Transverse colon (tissue), 4 donors: ENCODE measurements around the gene PLEKHM2. TPM values are rescaled to one million over a fixed set of nuclear protein-coding genes. Genes with fewer than 3 reads are reported as not detected.
A peak's percentile ranks its signal among the peaks of the same experiment; 100 is the strongest.

ENCODE experiments used
- DNase-seq: peaks from one replicate; pipeline ENCODE4 v3.0.0-alpha.2; 2019
- H3K27ac ChIP-seq, 4 donors: fragments of 200-600 bp; sonication (generic); 2 replicates each; pipeline ENCODE4 v1.5.1; 2016 to 2018; ENCODE audit warnings: inconsistent platforms in 4 of 4
- H3K27me3 ChIP-seq: fragments of 200-600 bp; sonication (generic); 2 replicates; pipeline ENCODE4 v1.5.1; 2017; ENCODE audit warnings: inconsistent platforms
- H3K36me3 ChIP-seq, 4 donors: fragments of 200-600 bp; sonication (generic); 2 replicates each; pipeline ENCODE4 v1.5.1; 2017 to 2019; ENCODE audit warnings: inconsistent platforms in 4 of 4
- H3K4me1 ChIP-seq, 4 donors: fragments of 200-600 bp; sonication (generic); 2 replicates each; pipeline ENCODE4 v1.5.1; 2017 to 2020; ENCODE audit warnings: inconsistent platforms in 4 of 4
- H3K4me3 ChIP-seq, 4 donors: fragments of 200-600 bp; sonication (generic); 1 replicate in 1 of 4; 2 replicates in 3 of 4; pipeline versions ENCODE4 v1.5.1 to v1.6.1; 2017 to 2019; ENCODE audit warnings: inconsistent platforms in 4 of 4
- H3K9me3 ChIP-seq, 2 donors: fragments of 200-600 bp; sonication (generic); 2 replicates each; pipeline ENCODE4 v1.5.1; 2017 to 2019; ENCODE audit warnings: inconsistent platforms in 2 of 2
- CTCF ChIP-seq, 5 experiments: fragments of 200-600 bp in 3 of 5; fragments of 450-650 bp in 2 of 5; sonication (generic) in 3 of 5; IDR thresholded peaks; 1 replicate in 2 of 5; 2 replicates in 3 of 5; pipeline ENCODE4 v1.5.1; 2016 to 2017; ENCODE audit warnings: antibody characterized with exemption in 5 of 5, inconsistent platforms in 3 of 5, mild to moderate bottlenecking in 2 of 5, moderate library complexity in 1 of 5
- EP300 ChIP-seq: sonication (generic); formaldehyde crosslinking; IDR thresholded peaks from one replicate; pipeline ENCODE4 v1.6.1; 2017; ENCODE audit warnings: antibody characterized with exemption, low read depth
- POLR2A ChIP-seq: fragments of 450-650 bp; IDR thresholded peaks from one replicate; pipeline ENCODE4 v1.6.1; 2016; ENCODE audit warnings: antibody characterized with exemption, mild to moderate bottlenecking, moderate library complexity
- POLR2AphosphoS5 ChIP-seq, 3 donors: sonication (generic); formaldehyde crosslinking; IDR thresholded peaks; one replicate each; pipeline ENCODE4 v1.6.1; 2016; ENCODE audit warnings: antibody characterized with exemption in 3 of 3
- WGBS, 2 donors: methylation state at CpG; one replicate each; pipeline ENCODE4 v1.1.5; 2018; ENCODE audit warnings: low coverage in 1 of 2; 5-methylcytosine and 5-hydroxymethylcytosine counted together
- in situ Hi-C, 4 donors: fragments of 200-750 bp; cut with MboI; loops; one replicate each; pipeline versions ENCODE4 v1.15.0 to v1.15.1; 2017; ENCODE audit warnings: low sequenced_read_pairs in 3 of 4, low pct_ligation_motif_present in 1 of 4, low pct_unique_long_range_greater_than_20kb in 1 of 4
- intact Hi-C: fragments of 100-400 bp; cut with DNase I; formaldehyde crosslinking; loops from one replicate; pipeline ENCODE4 v1.15.1; 2023; ENCODE audit warnings: low total_unique reads
- total RNA-seq, 4 donors: library from RNA; depleted of rRNA; stranded (reverse); fragments of >200 nt; gene quantifications; one replicate each; pipeline ENCODE4 v1.1.0, GENCODE V29; 2016

PLEKHM2 gene
- total RNA-seq, 4 donors from 2014 or later, result 27.7 to 40.3 (median 33.0) TPM

- TF ChIP-seq POLR2AphosphoS5 (IDR thresholded peaks at IDR 0.05), result no peak
Observed at GRCh38 chr1:15676010-15676409, 8.1 kb upstream of the PLEKHM2 start.

DNA sequence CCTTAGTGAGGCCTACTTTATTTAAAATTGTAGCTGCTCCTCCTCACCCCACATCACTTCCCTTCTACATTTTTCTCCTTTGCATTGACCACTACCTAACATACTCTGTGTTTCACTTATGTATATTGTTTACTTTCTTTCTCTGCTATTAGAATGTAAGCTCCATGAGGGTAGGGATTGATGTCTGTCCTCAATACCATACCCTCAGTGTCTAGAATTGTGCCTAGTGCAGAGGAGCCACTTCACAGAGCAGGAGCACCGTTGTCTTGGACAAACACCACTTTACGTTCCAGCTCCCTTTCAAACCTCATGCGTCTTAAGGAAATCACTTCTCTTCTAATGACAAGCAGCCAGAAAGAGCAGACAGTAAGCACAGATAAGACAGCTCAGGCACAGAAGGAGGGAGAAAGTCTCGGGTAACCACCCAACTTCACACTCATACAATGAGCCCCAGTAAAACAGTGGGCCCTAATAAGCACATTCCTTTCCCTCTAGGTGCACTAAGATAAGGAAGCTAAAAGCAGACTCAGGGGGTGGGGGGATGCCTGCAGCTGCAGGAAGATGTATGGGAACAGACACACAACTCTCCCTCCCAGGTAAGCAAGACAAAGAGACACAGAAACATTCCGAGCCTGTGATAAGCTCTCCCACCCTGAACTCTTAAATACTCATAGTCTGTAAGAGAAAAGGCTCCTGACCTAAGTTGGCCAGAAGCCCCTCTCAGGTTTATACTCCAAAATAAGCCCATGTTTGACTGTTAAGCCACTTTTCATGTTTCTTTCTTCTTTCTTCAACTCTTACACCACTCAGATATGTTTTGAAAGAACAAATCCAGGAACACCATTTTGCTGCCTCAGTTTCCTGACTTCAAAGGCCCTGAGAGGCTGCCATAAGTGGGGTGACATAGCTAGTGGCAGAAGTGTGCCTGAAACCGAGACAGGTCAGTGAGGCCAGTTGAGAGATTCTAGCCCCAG lies 7.1 kb upstream of the PLEKHM2 start:
- TF ChIP-seq POLR2A, result no peak
- TF ChIP-seq EP300, result no peak
- no peak for TF ChIP-seq POLR2AphosphoS5 (IDR thresholded peaks at IDR 0.05)
- 93 to 100% methylated on average over 1 to 6 of the region's 6 CpGs for WGBS, 2 donors
- in situ Hi-C loops, result no loop called here
- Histone ChIP-seq H3K27me3 (no peaks in the 10 kb centered on the region), H3K9me3 (no peaks in the 10 kb centered on the region), H3K4me1 (peaks cover 0 to 17% (median 0%) of the 10 kb centered on the region in 4 donors), H3K27ac (no peak overlapping the region), H3K36me3 (no peaks in the 10 kb centered on the region), H3K4me3 (no peak overlapping the region)
- intact Hi-C loops, result no loop called here
- no peak for DNase-seq

More at GRCh38 chr1:15676010-15676409, 8.1 kb upstream of the PLEKHM2 start:
- no peaks in the 10 kb centered on the region for H3K27me3 ChIP-seq
- intact Hi-C loops (no loop called here), in situ Hi-C loops (no loop called here)
- no peak overlapping the region for H3K4me3 ChIP-seq
- WGBS, 2 donors, result 62 to 65% methylated on average over 2 of the region's 2 CpGs
- H3K27ac ChIP-seq, result no peak overlapping the region
- no peaks in the 10 kb centered on the region for H3K9me3 ChIP-seq
- DNase-seq, result no peak
- peaks cover 0 to 7% (median 0%) of the 10 kb centered on the region in 4 donors for H3K4me1 ChIP-seq
- no peaks in the 10 kb centered on the region for H3K36me3 ChIP-seq

- intact Hi-C loops (no loop called here), in situ Hi-C loops (no loop called here)
- Histone ChIP-seq H3K27ac (no peak overlapping the region), H3K27me3 (no peaks in the 10 kb centered on the region), H3K4me3 (no peak overlapping the region), H3K4me1 (peaks cover 2 to 26% (median 6%) of the 10 kb centered on the region in 4 donors), H3K9me3 (no peaks in the 10 kb centered on the region), H3K36me3 (no peaks in the 10 kb centered on the region)
- 78% methylated on average over 1 of the region's 1 CpG; no CpG with 5 or more reads in 1 of the 2 donors for WGBS, 2 donors
- DNase-seq, result no peak
- no peak for TF ChIP-seq CTCF (IDR thresholded peaks at IDR 0.05)
- no peak for TF ChIP-seq POLR2AphosphoS5 (IDR thresholded peaks at IDR 0.05)
- no peak for TF ChIP-seq EP300
- no peak for TF ChIP-seq POLR2A
Observed at GRCh38 chr1:15678578-15678977, 5.5 kb upstream of the PLEKHM2 start.

- in situ Hi-C loops (no loop called here), intact Hi-C loops (no loop called here)
- peak overlapping the region in 3 of 4 donors; percentile 7 to 46 (median 37) for H3K27ac ChIP-seq
- DNase-seq, result no peak
- 91 to 100% methylated on average over 1 to 11 of the region's 11 CpGs for WGBS, 2 donors
- no peaks in the 10 kb centered on the region for H3K9me3 ChIP-seq
- H3K4me1 ChIP-seq, result peaks cover 3 to 31% (median 12%) of the 10 kb centered on the region in 4 donors
- TF ChIP-seq EP300, result no peak
- H3K36me3 ChIP-seq, result no peaks in the 10 kb centered on the region
- H3K4me3 ChIP-seq, result no peak overlapping the region
- no peaks in the 10 kb centered on the region for H3K27me3 ChIP-seq
Observed at GRCh38 chr1:15680131-15680530, 4.0 kb upstream of the PLEKHM2 start.

GRCh38 chr1:15680561-15681348 lies 3.4 kb upstream of the PLEKHM2 start:
- Histone ChIP-seq H3K27me3 (no peaks in the 10 kb centered on the region), H3K4me3 (no peak overlapping the region), H3K9me3 (no peaks in the 10 kb centered on the region), H3K36me3 (no peaks in the 10 kb centered on the region), H3K4me1 (peaks cover 7 to 37% (median 18%) of the 10 kb centered on the region in 4 donors), H3K27ac (peak overlapping the region; percentile 18 to 58 (median 36))
- 84% methylated on average over 7 of the region's 7 CpGs; no CpG with 5 or more reads in 1 of the 2 donors for WGBS, 2 donors
- DNase-seq, result no peak
- in situ Hi-C loops (no loop called here), intact Hi-C loops (no loop called here)
- TF ChIP-seq EP300 (no peak), CTCF (IDR thresholded peaks at IDR 0.05) (no peak), POLR2A (no peak), POLR2AphosphoS5 (IDR thresholded peaks at IDR 0.05) (no peak)
